ENCODE data around the gene ACADM.

The ACADM gene

DNA sequence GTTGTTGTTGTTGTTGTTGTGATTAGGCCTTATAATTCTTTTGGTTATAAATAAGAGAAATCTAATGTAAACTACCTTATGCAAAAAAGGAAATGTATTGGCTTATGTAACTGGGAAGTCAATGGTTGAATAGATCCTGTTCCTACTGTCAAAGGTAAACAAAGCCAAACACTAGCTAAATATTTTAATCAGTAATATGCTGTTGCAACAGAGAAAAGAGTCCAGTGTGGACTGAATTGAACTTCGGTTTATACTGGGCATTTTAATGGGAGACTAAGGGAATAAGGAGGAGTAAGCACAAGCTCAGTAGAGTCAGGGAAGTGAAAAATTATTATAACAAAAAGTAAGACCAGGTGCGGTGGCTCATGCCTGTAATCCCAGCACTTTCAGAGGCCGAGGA is 87.6 kb downstream of the ACADM start:
- Histone ChIP-seq H3K27ac (peak overlapping the region; percentile 96; the same call in 1 of the 2 replicates), H3K9ac (ENCODE audit: insufficient read length) (no peak overlapping the region), H3K9me3 (ENCODE audit: low read depth, low read length) (no peaks in the 10 kb centered on the region), H3K36me3 (ENCODE audit: insufficient read depth, low read length) (no peaks in the 10 kb centered on the region), H3K4me3 (peak overlapping the region; percentile 67)
- no peak for DNase-seq (ENCODE audit: low read depth, low spot score)
- no peak for TF ChIP-seq EZH2 (IDR thresholded peaks at IDR 0.05)
- no peak for TF ChIP-seq FOXP2 (optimal IDR thresholded peaks at IDR 0.05; ENCODE audit: control extremely low read depth, extremely low read length, insufficient read depth)
- TF ChIP-seq POLR2AphosphoS5 (IDR thresholded peaks at IDR 0.05; ENCODE audit: borderline replicate concordance, low read depth, low read length), result no peak

All from SK-N-MC (cell line).